Lower leg skin (tissue), 4 donors: Measurements from ENCODE around the gene PRRT1. TPM values are rescaled to one million over a fixed set of nuclear protein-coding genes. Genes with fewer than 3 reads are reported as not detected.

Experiments used
- DNase-seq, 2 donors: peaks; one replicate each; pipeline ENCODE4 v3.0.0-alpha.2; 2019; ENCODE audit warnings: low spot score in 2 of 2
- H3K4me3 ChIP-seq: fragments of 200-600 bp; sonication (generic); 2 replicates; pipeline ENCODE4 v1.5.1; 2017; ENCODE audit warnings: mild to moderate bottlenecking, low read depth; ENCODE audit not compliant: poor library complexity, severe bottlenecking
- POLR2A ChIP-seq, 2 donors: fragments of 450-650 bp; IDR thresholded peaks; one replicate each; pipeline ENCODE4 v1.6.1; 2016 to 2017; ENCODE audit warnings: antibody characterized with exemption in 2 of 2, mild to moderate bottlenecking in 1 of 2, moderate library complexity in 1 of 2
- WGBS, 2 donors: methylation state at CpG; one replicate each; pipeline ENCODE4 v1.1.5; 2018; 5-methylcytosine and 5-hydroxymethylcytosine counted together
- intact Hi-C: fragments of 100-400 bp; cut with DNase I; formaldehyde crosslinking; loops from one replicate; pipeline ENCODE4 v1.15.0; 2023; ENCODE audit warnings: low total_unique reads
- total RNA-seq, 4 donors: library from RNA; depleted of rRNA; stranded (reverse); fragments of >200 nt; gene quantifications; one replicate each; pipeline ENCODE4 v1.1.0, GENCODE V29; 2016
- TF ChIP-seq, protein P1 (sequence below), 3 donors: fragments of 450-650 bp; IDR thresholded peaks; one replicate each; pipeline ENCODE4 v1.5.1; 2016; ENCODE audit warnings: antibody characterized with exemption in 3 of 3, mild to moderate bottlenecking in 3 of 3, moderate library complexity in 2 of 3

PRRT1 gene
- total RNA-seq = 1 to 10 TPM in 2 of 4 donors, under 1 TPM in 2; 0.56 to 2.6 (median 0.94) TPM

DNA sequence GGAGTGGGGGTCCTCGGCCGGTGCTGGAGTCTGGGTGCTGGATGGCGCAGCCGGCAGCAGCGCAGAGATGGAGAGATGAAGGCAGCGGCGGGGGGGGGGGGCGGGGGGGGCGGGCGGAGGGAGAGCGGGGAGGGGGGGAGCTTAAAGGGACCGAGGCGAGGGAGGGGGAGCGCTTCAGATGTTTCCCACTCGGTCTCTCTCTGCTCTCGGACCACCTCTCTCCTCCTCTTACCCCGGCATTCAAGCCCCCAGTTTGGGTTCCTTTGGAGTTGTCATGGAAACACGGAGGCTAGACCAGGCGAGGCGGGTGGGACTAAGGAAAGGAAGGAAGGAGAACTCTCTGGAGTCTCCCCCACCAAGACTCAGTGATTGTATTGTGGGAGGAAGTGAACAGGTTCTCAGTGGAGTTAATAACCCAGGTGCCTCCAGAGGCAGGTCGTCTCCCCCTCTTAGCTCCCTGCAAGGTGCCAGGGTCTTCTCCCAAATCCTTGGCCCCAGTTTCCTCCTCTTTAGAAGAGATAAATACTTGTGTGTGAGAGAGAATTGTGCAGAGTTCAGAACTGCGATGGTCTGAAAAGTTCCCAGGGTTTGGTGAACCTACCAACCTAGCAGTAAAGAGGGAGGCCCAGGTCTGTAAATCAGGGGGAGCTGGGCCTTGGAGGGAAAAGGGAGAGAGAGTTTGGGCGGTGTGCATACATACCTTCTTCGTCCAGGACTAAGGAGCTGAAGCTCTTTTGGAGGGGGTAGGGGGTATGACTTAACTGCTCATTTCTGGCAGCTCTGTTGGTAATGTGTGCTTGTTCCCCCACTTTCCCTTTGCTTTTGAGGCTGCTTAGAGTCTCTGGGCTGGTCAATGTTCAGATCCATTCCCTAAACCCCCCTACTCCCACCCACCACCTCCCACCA is at the start of gene PRRT1:
Gene PRRT1, minus strand, starts transcription at position 77 of the 906 bp plus-strand sequence. CDS start 112 bp downstream, outside the sequence.
- no peak for TF ChIP-seq POLR2A (IDR thresholded peaks at IDR 0.05)
- TF ChIP-seq, protein P1, sequence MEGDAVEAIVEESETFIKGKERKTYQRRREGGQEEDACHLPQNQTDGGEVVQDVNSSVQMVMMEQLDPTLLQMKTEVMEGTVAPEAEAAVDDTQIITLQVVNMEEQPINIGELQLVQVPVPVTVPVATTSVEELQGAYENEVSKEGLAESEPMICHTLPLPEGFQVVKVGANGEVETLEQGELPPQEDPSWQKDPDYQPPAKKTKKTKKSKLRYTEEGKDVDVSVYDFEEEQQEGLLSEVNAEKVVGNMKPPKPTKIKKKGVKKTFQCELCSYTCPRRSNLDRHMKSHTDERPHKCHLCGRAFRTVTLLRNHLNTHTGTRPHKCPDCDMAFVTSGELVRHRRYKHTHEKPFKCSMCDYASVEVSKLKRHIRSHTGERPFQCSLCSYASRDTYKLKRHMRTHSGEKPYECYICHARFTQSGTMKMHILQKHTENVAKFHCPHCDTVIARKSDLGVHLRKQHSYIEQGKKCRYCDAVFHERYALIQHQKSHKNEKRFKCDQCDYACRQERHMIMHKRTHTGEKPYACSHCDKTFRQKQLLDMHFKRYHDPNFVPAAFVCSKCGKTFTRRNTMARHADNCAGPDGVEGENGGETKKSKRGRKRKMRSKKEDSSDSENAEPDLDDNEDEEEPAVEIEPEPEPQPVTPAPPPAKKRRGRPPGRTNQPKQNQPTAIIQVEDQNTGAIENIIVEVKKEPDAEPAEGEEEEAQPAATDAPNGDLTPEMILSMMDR (IDR thresholded peaks at IDR 0.05) = no peak
- no peak for DNase-seq
- no peak within 1 kb of the TSS for H3K4me3 ChIP-seq
- intact Hi-C loops = no loop called here
- 23 to 24% methylated on average over 20 to 22 of the region's 24 CpGs for WGBS, 2 donors

DNA sequence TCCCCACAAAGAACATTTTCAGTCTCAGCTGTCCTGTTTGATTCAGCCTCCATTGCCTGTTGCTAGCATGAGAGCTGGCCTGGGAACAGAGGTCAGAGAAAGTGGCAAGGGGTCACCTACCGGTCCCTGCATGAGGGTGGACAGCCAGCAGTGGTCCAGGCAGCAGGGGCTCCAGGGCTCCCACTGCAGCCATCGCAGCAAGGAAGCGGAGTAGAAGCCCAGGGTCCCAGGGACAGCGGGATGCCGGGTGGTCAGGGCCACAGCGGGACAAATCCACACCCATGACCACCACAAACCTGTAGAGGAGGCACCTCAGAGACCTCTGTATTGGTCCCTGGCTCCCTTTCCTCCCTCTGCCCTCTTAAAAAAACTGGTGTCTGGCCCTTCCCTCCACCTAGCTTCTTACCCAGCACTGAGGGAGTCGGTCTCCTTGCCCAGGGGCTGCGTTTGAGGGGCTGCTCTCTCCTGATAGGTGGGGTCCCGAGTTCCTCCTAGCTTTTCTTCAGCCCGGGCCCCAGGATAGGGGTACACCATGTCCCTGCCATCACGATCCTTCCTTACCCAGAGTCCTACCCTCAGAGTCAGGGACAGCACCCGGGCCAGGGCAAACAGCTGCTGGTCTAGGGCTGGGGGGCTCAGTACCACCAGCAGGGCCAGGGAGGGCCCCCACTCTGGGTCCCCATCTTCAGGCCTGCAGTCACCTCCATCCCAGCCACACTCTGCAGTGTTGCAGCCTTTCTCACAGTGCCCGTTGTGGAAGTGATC is 49.2 kb upstream of the PRRT1 start:
- 86 to 87% methylated on average over 13 of the region's 13 CpGs for WGBS, 2 donors

DNA sequence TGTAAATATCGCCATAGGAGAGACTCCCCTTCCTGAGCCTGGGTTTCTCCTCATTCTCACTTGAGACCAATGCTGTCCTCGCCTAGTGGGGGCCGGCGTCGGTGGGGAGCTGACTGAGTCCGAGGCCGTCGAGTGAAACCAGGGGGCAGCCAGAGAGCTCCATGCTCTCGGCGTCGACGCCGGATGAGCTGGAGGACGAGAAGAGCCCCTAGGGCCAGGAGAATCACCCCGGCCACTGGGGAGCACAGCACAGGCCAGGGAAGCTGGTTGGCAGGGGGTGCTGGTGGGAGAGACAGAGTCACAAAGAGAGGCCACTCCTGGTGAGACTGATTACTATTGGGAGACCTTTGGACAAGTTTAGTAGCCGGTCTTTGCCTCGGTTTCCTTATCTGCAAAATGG is 47.1 kb upstream of the PRRT1 start:
- intact Hi-C loops = loop anchor here (10.0 kb wide), 1 partner anchor 74 kb away; the partner anchor contains the start of gene ATF6B
- WGBS, 2 donors = 90 to 91% methylated on average over 17 of the region's 17 CpGs
- TF ChIP-seq, protein P1 (IDR thresholded peaks at IDR 0.05) = no peak
- no peak for TF ChIP-seq POLR2A (IDR thresholded peaks at IDR 0.05)
- no peak overlapping the region for H3K4me3 ChIP-seq
- DNase-seq = no peak

More for the DNA sequence above, 49.2 kb upstream of the PRRT1 start:
- TF ChIP-seq, protein P1 (IDR thresholded peaks at IDR 0.05) = no peak
- no peak for TF ChIP-seq POLR2A (IDR thresholded peaks at IDR 0.05)
- intact Hi-C loops = no loop called here
- H3K4me3 ChIP-seq = no peak overlapping the region
- DNase-seq = no peak

DNA sequence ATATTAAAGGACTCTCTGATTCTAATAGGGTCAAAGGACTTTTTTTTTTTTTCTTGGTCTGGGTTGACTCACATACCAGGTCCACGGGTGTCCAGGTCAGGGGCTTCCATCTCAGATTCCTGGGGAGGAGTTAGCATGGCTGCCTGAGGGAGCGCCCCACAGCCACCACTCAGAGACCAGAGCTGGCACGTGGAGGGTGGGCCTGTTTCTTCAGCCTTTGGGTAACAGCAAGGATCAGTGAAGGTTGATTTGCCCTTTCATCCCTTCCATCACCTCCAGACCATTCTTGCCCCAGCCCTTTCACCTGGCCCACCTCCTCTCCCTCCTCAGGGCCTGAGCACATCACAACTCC is 46.6 kb upstream of the PRRT1 start:
- DNase-seq = no peak
- no peak overlapping the region for H3K4me3 ChIP-seq
- 65 to 76% methylated on average over 3 of the region's 3 CpGs for WGBS, 2 donors
- intact Hi-C loops = loop anchor here (10.0 kb wide), 1 partner anchor 74 kb away; the partner anchor contains the start of gene ATF6B
- TF ChIP-seq, protein P1 (IDR thresholded peaks at IDR 0.05) = no peak
- TF ChIP-seq POLR2A (IDR thresholded peaks at IDR 0.05) = no peak

DNA sequence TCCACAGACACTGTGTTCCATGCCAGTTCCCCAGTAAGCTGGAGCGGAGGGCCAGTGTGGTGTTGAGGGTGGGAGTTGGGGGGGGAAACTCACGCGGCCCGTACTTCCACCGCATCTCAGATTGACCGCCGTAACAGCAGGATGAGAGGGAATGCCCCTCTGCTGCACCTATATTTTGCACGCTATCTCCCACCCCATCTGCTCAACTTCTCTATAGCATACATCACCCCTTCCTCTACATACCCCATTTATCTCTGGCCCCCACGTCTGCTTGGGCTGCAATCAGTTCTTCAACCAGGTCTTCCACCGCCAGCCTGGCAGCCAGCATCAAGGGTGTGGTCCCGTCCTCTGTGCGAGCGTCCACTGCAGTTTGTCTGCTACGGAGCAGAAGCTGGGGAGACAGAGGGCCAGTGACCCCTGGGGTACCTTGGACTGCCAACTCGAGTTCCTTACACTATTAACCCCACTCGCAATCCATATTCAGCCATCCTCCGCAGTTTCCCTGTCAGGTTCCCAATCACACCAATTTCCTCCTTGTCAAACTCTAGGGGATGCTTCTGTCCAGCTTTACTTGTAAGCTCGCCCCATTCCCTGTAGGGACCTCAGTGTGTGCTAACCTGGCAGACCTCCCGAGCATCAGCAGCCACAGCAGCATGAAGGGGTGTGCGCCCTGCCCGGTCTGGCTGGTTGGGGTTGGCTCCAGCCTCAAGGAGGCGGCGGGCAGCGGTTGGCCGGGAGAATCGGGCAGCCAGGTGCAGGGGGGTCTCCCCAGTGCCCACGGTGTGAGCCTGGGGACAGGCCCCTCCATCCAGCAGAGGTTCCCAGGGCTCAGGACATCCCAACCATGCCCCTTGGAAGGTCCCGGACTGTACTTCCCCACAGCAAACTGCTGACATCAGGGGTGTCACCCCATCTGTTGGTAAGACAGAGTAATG is 45.2 kb upstream of the PRRT1 start:
- WGBS, 2 donors = 39 to 45% methylated on average over 28 of the region's 28 CpGs
- intact Hi-C loops = loop anchor here (10.0 kb wide), 1 partner anchor 72 kb away; the partner anchor contains the start of gene ATF6B

More for the DNA sequence above, 45.2 kb upstream of the PRRT1 start:
- peak in 1 of 2 donors; percentile 93 for DNase-seq
- H3K4me3 ChIP-seq = peak overlapping the region; percentile 77
- no peak for TF ChIP-seq POLR2A (IDR thresholded peaks at IDR 0.05)
- TF ChIP-seq, protein P1 (IDR thresholded peaks at IDR 0.05) = no peak
